ENCODE data around the gene PGA5.

DNA sequence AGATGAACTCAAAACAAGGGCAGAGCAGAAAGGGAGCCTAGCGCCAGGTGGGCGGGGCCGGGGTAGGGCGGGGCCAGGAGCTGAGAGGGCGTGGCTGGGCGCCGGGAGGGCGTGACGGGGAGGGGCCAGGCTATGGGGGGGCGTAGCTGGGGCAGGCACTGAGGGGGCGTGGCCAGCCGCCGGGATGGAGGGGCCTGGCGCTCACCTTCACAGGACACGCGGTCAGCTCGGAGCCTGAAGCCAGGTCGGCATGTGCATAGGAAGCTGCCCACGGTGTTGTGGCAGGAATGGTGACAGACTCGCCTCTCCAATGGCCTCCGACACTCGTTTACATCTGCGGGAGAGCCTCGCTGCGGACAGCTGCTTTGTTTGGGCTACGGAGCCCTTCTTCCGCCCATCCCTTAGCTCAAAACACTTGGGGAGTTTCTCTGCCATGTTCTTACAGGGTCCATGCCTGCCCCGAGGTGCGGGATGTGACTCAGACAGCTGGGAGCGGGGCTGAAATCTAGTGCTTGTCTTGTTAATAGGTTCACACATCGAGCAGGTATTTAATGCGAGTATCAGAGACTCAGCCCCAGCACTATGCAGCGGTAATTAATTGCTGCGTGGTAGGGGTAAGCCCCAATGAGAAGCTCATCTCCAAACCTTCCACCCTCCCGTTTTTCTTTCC, 40.7 kb downstream of the PGA5 start:
- TF ChIP-seq, protein P1, sequence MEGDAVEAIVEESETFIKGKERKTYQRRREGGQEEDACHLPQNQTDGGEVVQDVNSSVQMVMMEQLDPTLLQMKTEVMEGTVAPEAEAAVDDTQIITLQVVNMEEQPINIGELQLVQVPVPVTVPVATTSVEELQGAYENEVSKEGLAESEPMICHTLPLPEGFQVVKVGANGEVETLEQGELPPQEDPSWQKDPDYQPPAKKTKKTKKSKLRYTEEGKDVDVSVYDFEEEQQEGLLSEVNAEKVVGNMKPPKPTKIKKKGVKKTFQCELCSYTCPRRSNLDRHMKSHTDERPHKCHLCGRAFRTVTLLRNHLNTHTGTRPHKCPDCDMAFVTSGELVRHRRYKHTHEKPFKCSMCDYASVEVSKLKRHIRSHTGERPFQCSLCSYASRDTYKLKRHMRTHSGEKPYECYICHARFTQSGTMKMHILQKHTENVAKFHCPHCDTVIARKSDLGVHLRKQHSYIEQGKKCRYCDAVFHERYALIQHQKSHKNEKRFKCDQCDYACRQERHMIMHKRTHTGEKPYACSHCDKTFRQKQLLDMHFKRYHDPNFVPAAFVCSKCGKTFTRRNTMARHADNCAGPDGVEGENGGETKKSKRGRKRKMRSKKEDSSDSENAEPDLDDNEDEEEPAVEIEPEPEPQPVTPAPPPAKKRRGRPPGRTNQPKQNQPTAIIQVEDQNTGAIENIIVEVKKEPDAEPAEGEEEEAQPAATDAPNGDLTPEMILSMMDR (conservative IDR thresholded peaks at IDR 0.05; ENCODE audit: low read length) = no peak
- no peak for TF ChIP-seq EZH2phosphoT487 (IDR thresholded peaks at IDR 0.05; ENCODE audit: borderline replicate concordance)

Measured in Loucy (cell line).